GM19468 (cell line): Measurements from ENCODE around the gene MSH5.
A peak's percentile ranks its signal among the peaks of the same experiment; 100 is the strongest.
"Not testable (repeated sequence)": the region's sequence is repeated elsewhere in the genome, so short reads cannot be mapped to it uniquely, and the experiment has no call there.

Experiments
- ATAC-seq: cut with Tn5 transposase; IDR thresholded peaks from one replicate; pipeline ENCODE4 v1.9.1; 2021; ENCODE audit warnings: mild to moderate bottlenecking, moderate library complexity, moderate number of reproducible peaks; ENCODE audit not compliant: unreplicated experiment; ENCODE audit errors: extremely low read depth

Gene MSH5

DNA sequence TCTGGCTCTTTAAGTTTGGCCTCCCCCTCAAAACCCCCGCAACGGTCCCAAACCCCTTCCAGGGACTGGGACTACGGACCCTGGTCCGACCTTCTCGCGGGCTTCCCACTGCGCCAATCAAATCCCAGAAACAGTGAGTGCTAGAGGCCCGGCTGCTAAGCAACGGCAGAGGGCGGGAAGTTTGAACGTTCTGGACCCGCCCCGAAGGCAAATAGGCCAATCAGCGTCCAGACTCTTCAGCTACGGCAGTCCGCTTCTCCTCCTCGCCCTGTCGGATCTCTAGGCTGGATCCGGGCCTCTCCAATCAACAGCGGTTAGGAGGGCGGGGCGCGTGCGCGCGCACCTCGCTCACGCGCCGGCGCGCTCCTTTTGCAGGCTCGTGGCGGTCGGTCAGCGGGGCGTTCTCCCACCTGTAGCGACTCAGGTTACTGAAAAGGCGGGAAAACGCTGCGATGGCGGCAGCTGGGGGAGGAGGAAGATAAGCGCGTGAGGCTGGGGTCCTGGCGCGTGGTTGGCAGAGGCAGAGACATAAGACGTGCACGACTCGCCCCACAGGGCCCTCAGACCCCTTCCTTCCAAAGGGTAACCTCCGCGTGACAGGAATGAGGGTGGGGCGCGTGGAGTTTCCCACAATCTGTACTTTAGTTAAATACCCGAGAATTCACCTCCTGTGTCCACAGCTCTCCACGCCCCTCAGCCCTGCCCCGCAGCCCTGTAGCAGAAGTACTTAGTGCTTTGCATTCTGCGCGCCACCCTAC, at the start of gene MSH5:
Gene MSH5 (plus strand): TSS at position 367 of the 758 bp plus-strand sequence. CDS start 462 bp downstream, outside the sequence.
- ATAC-seq, result peak; percentile 55

DNA sequence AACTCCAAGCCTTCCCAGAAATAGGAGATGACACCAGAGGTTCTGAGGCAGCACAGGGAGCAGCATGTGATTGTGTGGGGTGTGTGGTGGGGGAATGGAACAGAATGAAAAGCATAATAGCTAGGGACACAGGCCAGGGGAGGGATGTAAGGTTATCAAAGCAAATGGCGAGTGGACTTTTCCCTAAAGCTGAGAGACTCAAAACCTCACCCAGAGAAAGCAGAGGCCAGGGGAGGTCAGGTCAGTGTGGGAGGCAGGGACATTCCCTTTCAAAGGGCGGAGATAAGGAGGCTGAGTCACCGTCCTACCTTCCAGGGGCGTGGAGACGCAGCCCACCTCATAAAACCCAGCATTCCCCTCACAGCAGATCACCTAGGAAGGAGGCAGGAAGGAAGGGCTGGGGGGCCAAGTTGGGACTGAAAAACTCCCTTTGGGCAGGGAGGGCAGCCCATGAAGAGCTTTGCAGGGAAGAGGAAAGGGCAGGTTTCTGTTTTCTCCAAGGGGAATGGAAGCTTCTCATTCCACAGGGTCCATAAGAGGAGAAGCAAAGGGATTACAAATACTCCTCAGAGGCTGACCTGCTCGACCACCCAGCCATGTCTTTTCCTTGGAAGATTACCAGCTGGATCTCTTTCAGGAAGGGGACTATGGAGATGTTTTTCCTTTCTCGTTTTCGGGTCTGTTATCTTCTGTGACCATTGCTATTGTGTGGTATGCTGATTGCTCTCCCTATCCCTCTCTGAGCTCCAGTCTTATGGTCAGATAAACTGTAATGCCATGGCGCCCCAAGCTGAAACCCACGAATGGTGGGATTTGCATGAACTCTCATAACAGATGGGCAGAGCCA, 49.4 kb upstream of the MSH5 start:
- ATAC-seq, result no peak

DNA sequence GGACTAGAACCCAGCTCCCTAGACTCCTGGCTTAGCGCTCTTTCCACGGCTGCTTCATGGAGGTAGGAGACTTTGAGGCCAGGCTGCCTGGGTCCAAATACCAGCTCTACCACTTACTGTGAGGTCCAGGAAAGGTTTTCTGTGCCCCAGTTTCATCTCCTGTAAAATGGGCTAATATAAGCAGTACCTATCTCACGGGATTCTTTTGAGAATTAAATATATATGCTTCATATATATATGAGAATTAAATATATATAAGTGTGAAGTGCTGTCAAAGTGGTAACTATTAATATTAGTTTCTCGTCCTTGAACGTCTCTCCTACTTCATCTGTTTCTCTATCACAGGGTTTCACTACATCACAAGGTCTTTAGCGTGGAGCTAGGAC, 48.7 kb upstream of the MSH5 start:
- no peak for ATAC-seq

DNA sequence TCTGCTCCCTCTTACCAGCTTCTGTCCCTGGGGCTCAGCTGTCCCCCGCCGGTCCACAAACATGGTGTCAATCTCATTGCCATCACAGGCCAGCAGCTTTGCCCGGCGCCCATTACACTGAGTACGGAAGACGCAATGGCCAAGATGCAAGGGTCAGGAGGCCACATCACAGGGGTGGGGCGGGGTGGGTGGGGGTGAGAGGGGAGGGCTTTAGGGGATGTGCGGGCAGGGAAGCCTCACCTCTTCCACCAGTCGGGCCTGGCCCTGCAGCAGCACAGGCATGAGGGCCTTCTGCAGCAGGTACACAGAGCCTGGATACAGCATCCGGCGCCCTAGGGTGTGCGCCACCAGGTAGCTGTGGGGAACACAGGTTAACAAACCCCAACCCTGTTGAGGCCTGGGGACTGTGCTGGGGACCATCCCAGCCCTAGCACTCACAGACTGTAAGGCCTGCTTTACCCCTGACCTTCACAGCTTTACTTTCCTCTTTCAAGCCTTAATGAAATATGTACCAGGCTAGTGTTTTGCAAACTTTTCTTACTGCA, 48.2 kb upstream of the MSH5 start:
- ATAC-seq, result no peak

DNA sequence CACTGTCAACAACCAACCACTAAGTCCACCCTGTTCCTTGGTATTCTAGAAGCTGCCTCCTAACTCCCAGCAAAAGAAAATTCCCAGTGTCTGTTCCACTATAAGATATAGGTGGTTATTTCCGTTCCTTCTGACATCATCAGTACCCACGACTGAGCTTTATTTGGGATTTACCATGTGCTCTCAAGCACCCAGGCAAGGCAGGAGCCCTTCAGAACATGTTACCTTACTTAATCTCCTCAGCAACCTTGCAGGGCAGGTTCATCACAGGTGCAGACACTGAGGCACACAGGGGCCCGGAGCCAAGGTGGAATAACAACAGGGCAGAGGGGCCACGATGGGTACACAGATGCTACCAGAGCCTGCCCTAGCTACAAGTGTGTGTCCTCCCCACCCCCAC, 47.5 kb upstream of the MSH5 start:
- no peak for ATAC-seq

DNA sequence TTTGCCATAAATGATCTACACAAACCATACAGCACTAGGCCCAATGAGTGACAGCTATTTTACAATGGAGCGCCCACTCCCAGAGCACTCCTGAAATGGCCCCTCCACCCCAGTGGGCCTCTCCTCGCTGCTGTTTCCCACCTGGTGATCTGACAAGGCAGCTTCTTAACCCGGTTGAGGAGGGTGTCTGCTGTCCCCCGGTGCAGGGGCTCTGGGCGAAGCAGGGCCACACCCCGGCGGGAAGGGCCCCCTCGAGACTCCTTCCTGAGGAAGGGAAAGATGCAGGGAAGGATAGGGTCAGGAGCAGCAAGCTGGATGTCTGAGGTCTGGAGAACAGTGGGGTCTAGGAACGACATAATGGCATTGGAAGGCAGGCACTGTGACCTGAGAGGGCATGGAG, 46.9 kb upstream of the MSH5 start:
- no peak for ATAC-seq

DNA sequence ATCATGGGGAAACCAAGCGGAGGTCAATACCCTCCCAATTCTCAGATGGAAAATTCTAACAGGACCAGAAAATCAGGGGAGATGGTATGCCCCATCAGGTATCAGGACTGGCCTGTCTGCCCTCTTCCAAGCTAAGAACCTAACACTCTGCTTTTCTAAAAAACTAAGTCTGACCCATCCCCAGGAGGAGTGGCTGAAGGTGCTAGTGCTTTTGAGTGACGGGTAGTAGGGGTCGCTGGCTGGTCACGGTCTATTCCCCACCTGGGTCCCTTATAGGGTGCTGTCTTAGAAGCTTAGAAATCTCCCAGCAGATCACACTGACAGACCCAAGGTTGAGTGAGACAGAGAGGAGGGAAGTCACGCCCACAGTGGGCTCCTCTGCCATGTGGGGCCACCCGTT, 46.3 kb upstream of the MSH5 start:
- ATAC-seq, result no peak

DNA sequence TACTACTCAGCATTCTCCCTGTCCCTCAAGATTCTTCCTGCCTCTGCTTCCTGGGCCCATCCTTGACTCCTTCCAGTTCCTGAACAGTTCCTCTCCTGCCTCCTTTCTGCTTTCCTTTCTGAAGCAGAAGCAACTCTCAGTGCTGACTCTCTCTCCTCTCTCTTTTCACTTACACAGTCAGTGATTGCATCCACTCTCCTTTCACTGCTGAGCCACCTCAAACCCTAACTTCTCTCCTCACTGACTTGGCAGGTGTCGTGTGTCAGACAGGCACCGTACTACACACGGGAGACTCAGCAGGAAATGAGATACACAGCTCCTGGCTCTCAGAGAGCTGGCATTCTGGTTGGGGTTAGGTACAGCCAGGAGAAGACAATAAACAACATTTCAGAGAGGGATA, 42.2 kb upstream of the MSH5 start:
- ATAC-seq, result no peak

DNA sequence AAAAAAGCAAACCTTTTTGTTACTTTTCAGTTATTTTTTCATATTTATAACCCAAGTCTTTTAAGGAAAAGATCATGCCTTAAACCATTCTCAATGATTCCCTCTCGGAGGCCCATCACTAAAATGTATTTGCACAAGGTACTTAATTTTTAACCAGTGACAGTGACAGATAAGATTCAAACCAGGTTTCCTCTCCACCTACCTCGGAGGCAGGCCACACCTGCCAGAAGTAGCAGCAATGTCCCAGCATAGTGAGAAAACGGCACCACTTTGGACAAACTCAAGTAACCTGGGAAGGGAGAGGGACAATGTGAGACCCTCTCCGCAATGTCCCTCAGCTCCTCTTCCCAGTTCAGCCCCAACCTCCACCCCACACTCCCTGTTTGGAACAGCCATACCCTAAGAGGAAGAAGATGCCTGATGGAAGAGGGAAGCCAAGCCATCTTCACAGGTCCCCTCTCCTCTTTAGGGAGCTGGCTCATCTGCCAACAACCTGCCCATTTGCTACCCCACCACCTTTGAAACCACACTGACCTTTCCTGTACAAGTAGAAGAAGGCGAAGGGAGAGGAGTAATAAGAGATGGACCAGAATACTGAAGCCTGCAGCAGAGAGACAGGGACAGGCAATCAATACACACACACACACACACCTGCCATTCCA, 38.9 kb upstream of the MSH5 start:
- ATAC-seq, result no peak

DNA sequence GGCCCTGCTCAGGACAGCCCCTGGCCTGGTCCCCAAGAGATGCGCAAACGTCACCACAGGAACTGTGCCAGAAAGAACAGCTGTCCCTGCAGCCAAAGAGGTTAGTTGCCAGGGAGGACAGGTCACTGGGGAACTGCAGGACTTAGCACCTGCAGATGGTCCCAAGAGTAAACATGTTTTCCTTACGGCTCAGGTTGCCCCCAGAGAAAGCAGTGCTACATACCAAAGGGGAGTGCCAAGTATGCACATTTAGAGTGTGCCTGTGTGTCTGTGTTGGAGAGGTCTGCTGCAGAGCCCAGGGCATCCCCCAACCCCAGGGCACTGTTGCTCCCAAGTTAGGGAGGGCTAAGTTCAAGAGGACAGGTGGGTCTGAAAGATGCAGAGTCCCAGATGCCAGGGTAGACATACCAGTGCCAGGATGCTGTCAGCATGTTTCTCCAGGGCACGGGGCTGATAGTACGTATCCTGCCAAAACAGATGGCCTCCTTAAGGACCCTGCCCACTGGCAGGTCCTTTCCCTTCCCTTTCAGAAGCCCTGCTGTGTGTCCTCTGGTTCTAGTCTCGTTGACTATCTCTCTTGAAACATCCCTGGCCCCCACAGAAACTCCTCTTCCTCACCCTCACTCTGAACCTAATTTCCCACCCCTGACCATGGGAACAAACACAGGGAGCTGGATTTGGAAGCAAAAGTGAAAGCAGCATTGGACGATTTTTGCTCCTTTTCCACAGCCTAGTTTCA, 38.0 kb upstream of the MSH5 start:
- ATAC-seq, result no peak

DNA sequence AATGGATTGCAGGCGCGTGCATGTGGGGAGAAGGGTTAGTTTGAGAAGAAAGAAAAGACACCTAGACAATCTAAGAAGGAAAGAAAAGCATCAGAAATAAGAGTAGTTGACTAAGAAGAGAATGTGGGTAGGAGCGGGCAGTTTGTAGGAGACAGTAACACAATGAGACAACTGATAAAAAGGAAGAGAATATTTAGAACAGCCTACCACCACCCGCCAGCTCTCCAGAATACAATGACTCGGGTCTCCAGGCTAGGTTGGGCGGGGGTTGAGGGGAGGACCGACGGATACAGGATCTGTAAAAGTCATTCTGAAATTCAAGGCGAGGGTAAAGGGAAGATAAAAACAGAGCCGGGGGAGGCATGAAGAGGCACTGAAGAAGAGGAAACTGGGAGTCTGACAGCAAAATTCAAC, 37.4 kb upstream of the MSH5 start:
- ATAC-seq, result no peak

DNA sequence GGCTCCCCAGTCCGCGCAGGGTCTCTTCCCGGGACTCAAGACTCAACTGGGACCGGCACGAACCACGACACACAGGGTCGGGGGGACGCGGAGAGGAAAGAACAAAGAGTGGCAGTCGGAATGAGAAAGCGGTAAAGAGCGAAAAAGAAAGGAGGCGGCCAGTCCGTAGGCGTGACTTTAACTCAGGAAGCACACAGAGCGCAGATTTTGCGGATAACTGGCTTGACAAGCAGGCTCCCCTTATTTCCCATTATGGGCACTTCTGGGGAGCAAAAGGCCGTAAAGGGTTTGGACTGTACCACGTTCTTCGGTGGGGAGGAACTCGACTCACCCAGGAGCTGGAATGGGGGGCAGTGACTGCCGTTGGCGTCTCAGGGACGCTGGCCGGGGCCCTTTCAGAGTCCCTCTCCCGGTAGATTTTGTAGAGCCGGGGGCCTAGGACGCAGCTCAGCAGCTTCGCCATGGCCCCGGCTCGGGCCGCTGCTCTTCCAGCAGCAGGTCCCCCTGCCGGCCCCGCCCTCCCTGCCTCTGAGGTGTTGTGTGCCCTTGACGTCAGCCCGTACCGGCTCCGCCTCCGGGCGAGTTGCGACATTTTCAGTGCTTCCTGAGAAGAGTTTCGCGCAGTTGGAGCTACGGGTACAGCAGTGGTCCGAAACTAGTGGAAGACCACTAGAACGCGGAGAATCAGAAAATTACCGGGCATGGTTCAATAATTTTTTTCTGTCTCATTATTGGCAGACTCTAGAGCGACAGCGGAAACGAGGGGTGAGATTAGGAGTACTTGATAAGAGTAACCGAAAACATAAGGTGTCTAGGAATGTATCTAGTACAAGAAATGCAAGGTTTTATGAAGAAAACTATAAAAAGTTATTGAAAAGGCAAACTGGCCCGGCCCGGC, 36.7 kb upstream of the MSH5 start, which contains the start of gene ABHD16A:
Gene ABHD16A (minus strand): TSS at position 506 of the 898 bp plus-strand sequence. CDS start 43 bp downstream, at position 463.
- ATAC-seq, result peak; percentile 42

DNA sequence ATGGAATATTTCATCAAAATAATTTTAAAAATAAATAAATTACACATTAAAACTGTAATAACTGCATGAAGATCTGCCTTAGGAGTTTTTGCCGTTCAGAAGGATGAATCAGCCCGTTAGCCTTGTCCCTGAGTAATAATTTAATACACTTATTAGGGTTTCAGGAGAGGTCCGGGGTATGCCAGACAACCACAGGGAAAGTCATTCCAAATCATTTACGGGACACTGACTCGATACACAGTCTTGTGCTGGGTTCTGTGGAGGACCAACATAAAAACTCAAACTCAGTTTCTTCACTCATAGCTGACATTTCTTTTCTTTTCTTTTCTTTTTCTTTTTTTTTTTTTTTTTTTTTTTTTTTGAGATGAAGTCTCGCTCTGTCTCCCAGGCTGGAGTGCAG, 33.9 kb upstream of the MSH5 start:
- no peak for ATAC-seq

DNA sequence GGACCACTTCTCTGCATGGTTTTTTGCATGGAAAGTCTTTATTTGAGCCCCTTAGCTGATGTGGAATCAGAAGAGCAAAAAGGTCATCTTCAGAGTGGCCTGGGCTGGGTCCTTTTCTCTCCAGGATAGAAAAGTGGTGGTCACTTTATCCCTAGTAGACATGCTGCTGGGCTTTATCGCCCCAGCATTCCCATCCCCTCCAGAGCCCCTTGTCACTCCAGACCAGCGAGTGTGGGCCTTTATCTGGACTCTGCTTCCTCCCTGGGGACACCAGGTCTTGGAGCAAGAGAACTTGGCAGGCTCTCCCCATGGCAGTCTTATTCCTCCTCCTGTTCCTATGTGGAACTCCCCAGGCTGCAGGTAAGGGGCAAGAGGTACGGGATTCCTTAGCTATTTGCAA, 33.2 kb upstream of the MSH5 start, which contains the start of gene LY6G6F:
Gene LY6G6F (plus strand): TSS at position 268 of the 400 bp plus-strand sequence. CDS start 41 bp downstream, at position 309.
- no peak for ATAC-seq

DNA sequence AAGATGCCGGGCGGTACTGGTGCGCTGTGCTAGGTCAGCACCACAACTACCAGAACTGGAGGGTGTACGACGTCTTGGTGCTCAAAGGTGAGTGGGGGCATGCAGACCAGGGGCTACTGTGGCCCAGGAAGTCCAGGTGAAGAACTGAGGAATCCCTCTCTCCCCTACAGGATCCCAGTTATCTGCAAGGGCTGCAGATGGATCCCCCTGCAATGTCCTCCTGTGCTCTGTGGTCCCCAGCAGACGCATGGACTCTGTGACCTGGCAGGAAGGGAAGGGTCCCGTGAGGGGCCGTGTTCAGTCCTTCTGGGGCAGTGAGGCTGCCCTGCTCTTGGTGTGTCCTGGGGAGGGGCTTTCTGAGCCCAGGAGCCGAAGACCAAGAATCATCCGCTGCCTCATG, 32.1 kb upstream of the MSH5 start:
- ATAC-seq, result no peak

DNA sequence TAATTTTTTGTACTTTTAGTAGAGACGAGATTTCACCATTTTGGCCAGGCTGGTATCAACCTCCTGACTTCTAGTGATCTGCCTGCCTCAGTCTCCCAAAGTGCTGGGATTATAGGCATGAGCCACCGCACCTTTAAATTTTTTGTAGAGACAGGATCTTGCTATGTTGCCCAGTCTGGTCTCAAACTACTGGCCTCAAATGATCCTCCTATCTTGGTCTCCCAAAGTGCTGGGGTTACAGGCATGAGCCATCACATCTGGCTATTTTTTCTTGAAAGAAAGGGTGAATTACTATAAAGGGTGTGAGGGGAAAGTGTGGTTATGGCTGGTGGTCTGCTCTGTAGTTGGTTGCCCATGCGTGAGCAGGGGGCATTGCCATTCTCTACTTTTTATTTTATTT, 31.6 kb upstream of the MSH5 start:
- ATAC-seq, result no peak

DNA sequence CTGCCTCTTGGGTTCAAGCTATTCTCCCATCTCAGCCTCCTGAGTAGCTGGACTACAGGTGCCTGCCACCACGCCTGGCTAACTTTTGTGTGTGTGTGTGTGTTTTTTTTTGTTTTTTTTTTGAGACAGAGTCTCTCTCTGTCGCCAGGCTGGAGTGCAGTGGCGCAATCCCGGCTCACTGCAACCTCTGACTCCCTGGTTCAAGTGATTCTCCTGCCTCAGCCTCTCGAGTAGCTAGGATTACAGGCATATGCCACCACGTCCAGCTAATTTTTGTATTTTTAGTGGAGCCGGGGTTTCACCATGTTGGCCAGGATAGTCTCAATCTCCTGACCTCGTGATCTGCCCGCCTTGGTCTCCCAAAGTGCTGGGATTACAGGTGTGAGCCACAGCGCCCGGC, 30.6 kb upstream of the MSH5 start:
- not testable (repeated sequence) for ATAC-seq

DNA sequence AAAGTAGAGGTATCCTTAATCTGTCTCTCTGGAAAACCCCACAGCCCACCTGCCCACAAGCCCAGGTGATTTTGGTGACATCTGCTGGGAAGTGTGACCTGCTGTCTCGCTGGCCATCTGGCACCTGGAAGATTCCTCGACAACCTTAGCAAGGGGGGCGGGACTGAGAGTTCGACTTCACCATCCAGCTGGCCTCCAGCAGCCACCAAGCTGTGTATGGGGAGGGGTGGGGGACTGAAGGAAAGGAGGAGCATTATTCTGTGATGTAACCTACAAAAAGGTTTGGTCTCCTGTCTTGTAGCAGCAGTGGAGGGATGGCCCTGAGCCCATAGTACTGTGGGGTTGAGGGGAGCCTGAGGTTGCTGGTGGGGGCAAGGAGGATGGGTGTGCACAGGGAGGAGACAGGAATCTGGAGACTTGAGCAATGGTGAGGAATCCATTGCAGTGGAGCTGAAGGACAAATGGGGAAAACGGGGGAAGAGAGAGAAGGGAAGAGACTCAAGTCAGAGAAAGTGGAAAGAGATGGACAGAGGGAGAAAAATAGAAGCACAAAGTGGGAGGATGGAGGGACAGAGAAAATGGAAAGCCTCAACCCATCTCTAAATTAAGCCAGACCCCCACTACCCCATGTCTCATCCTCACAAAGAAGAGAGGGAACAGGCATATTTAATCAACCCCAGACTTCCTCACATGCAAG, 29.1 kb upstream of the MSH5 start:
- no peak for ATAC-seq
